HEK293 (cell line): ENCODE results near the gene B3GLCT.

Experiments
- CTCF ChIA-PET: fragments of 350-600 bp; formaldehyde crosslinking; extraction: SDS; loops from one replicate; lab custom pipeline; 2021; ENCODE audit warnings: antibody characterized with exemption; lab: Yijun Ruan, JAX
- POLR2A ChIA-PET: fragments of 300-600 bp; formaldehyde crosslinking; extraction: SDS; loops from one replicate; lab custom pipeline; 2020; ENCODE audit warnings: antibody characterized with exemption, inconsistent platforms; lab: Yijun Ruan, JAX
- H3K27ac ChIP-seq: fragments of 200-500 bp; sonication (Bioruptor generic); 2 replicates; pipeline ENCODE4 v1.5.1; 2014; ENCODE audit warnings: low read depth, low read length, control low read depth, inconsistent platforms; ENCODE audit errors: extremely low read depth
- H3K36me3 ChIP-seq, 2 experiments: fragments of 200-500 bp in 1 of 2; sonication (Bioruptor generic) in 1 of 2; 1 replicate in 1 of 2; 2 replicates in 1 of 2; pipeline ENCODE4 v1.5.1; 2014 to 2017; ENCODE audit warnings: inconsistent platforms in 2 of 2, low read length in 2 of 2; ENCODE audit not compliant: control insufficient read depth in 2 of 2, insufficient read depth in 1 of 2
- H3K4me1 ChIP-seq: fragments of 200-500 bp; sonication (Bioruptor generic); 2 replicates; pipeline ENCODE4 v1.5.1; 2014; ENCODE audit warnings: mild to moderate bottlenecking, low read length, inconsistent platforms; ENCODE audit not compliant: control insufficient read depth, insufficient read depth
- H3K4me3 ChIP-seq: 2 replicates; pipeline ENCODE4 v1.5.1; 2011; ENCODE audit warnings: low read depth, mild to moderate bottlenecking, control low read depth, low read length, moderate library complexity
- H3K9me3 ChIP-seq: fragments of 200-500 bp; sonication (Bioruptor generic); 2 replicates; pipeline ENCODE4 v1.5.1; 2014; ENCODE audit warnings: low read depth, low read length, inconsistent platforms; ENCODE audit not compliant: control insufficient read depth, insufficient read depth
- SALL2 ChIP-seq: fragments of 450-650 bp; formaldehyde crosslinking; IDR thresholded peaks from 2 replicates; pipeline ENCODE4 v1.5.0; 2017; ENCODE audit warnings: missing biosample characterization, mild to moderate bottlenecking, missing genetic modification characterization, borderline replicate concordance
- YY2 ChIP-seq: fragments of 450-650 bp; formaldehyde crosslinking; IDR thresholded peaks from 2 replicates; pipeline ENCODE4 v1.5.1; 2016; ENCODE audit warnings: missing biosample characterization, missing genetic modification characterization
- ZFP3 ChIP-seq: fragments of 450-650 bp; formaldehyde crosslinking; IDR thresholded peaks from 2 replicates; pipeline ENCODE4 v1.5.1; 2016; ENCODE audit warnings: low read depth, missing biosample characterization, missing genetic modification characterization
- ZNF155 ChIP-seq: fragments of 450-650 bp; formaldehyde crosslinking; IDR thresholded peaks from 2 replicates; pipeline ENCODE4 v1.5.1; 2016; ENCODE audit warnings: missing biosample characterization, missing genetic modification characterization
- ZNF19 ChIP-seq: fragments of 450-650 bp; formaldehyde crosslinking; IDR thresholded peaks from 2 replicates; pipeline ENCODE4; 2016; ENCODE audit warnings: missing biosample characterization, missing genetic modification characterization, low read depth
- ZNF292 ChIP-seq: fragments of 450-650 bp; formaldehyde crosslinking; IDR thresholded peaks from 2 replicates; pipeline ENCODE4 v1.5.1; 2016; ENCODE audit warnings: low read depth, missing biosample characterization, missing genetic modification characterization, borderline replicate concordance
- ZNF433 ChIP-seq: fragments of 450-650 bp; formaldehyde crosslinking; IDR thresholded peaks from 2 replicates; pipeline ENCODE4 v1.5.1; 2016; ENCODE audit warnings: missing biosample characterization, missing genetic modification characterization, low read depth
- ZNF501 ChIP-seq: fragments of 450-650 bp; formaldehyde crosslinking; IDR thresholded peaks from 2 replicates; pipeline ENCODE4 v1.5.1; 2016; ENCODE audit warnings: missing biosample characterization, missing genetic modification characterization
- ZNF544 ChIP-seq: fragments of 450-650 bp; formaldehyde crosslinking; IDR thresholded peaks from 2 replicates; pipeline ENCODE4 v1.5.0; 2017; ENCODE audit warnings: missing biosample characterization, missing genetic modification characterization
- ZNF549 ChIP-seq: fragments of 450-650 bp; IDR thresholded peaks from 2 replicates; pipeline ENCODE4 v1.5.1; 2018; ENCODE audit warnings: missing biosample characterization, missing genetic modification characterization, mild to moderate bottlenecking, inconsistent platforms, moderate library complexity
- ZNF600 ChIP-seq: fragments of 450-650 bp; formaldehyde crosslinking; IDR thresholded peaks from 2 replicates; pipeline ENCODE4 v1.5.1; 2016; ENCODE audit warnings: missing biosample characterization, missing genetic modification characterization
- ZNF626 ChIP-seq: fragments of 450-650 bp; sonication (Bioruptor Pico); formaldehyde crosslinking; IDR thresholded peaks from 2 replicates; pipeline ENCODE4 v1.5.1; 2018; ENCODE audit warnings: missing biosample characterization, missing genetic modification characterization, inconsistent platforms
- ZNF677 ChIP-seq: fragments of 450-650 bp; IDR thresholded peaks from 2 replicates; pipeline ENCODE4 v1.5.0; 2018; ENCODE audit warnings: missing biosample characterization, mild to moderate bottlenecking, missing genetic modification characterization, moderate library complexity
- ZNF837 ChIP-seq: fragments of 450-650 bp; formaldehyde crosslinking; IDR thresholded peaks from 2 replicates; pipeline ENCODE4 v1.5.1; 2016; ENCODE audit warnings: missing biosample characterization, missing genetic modification characterization
- TF ChIP-seq, protein P1 (sequence below): fragments of 450-650 bp; formaldehyde crosslinking; IDR thresholded peaks from 2 replicates; pipeline ENCODE4 v1.5.1; 2017; ENCODE audit warnings: missing biosample characterization, missing genetic modification characterization
- TF ChIP-seq, protein P2 (sequence below): fragments of 450-650 bp; formaldehyde crosslinking; IDR thresholded peaks from 2 replicates; pipeline ENCODE4 v1.5.1; 2016; ENCODE audit warnings: missing biosample characterization, missing genetic modification characterization
- TF ChIP-seq, protein P3 (sequence below): fragments of 450-650 bp; formaldehyde crosslinking; IDR thresholded peaks from 2 replicates; pipeline ENCODE4 v1.5.1; 2017; ENCODE audit warnings: missing biosample characterization, missing genetic modification characterization
- TF ChIP-seq, protein P4 (sequence below): fragments of 450-650 bp; formaldehyde crosslinking; optimal IDR thresholded peaks from 2 replicates; pipeline ENCODE3; 2016; ENCODE audit warnings: missing biosample characterization, mild to moderate bottlenecking, missing genetic modification characterization
- TF ChIP-seq, protein P5 (sequence below): fragments of 450-650 bp; formaldehyde crosslinking; IDR thresholded peaks from 2 replicates; pipeline ENCODE4 v1.5.1; 2016; ENCODE audit warnings: missing biosample characterization, missing genetic modification characterization
- TF ChIP-seq, protein P6 (sequence below): fragments of 450-650 bp; formaldehyde crosslinking; IDR thresholded peaks from 2 replicates; pipeline ENCODE4 v1.5.1; 2016; ENCODE audit warnings: missing biosample characterization, missing genetic modification characterization

B3GLCT gene

DNA sequence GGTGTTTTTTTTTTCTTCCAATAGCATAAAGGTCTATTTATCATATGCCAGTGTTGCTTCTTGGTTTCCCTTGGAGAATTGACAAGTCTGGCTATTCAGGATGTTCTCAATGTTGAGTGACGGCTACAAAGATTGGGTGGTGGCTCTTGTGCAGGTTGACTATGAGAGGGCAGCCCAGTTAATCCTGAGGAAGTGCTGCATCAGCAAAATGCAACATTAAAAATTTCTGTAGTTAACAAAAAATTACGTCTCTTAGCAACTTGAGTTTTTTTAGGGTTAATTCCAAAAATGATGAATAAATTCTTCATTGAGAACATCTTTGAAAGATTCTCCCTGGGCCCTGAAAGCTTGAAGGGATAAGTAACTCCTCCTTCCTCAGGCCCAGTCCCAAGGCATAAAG is 147.1 kb downstream of the B3GLCT start:
- no peak for TF ChIP-seq ZNF19 (tag by site-specific recombination)
- ChIA-PET CTCF (interaction anchor here (0.7 kb wide), 2 partner anchors 51 to 390 kb away, joined by 3 read pairs; no protein-coding TSS in a partner anchor), POLR2A (no interaction called here)
- no peaks in the 10 kb centered on the region for H3K4me1 ChIP-seq
- no peak overlapping the region for H3K4me3 ChIP-seq
- no peaks in the 10 kb centered on the region for H3K36me3 ChIP-seq
- H3K27ac ChIP-seq: no peak overlapping the region
- no peaks in the 10 kb centered on the region for H3K9me3 ChIP-seq

DNA sequence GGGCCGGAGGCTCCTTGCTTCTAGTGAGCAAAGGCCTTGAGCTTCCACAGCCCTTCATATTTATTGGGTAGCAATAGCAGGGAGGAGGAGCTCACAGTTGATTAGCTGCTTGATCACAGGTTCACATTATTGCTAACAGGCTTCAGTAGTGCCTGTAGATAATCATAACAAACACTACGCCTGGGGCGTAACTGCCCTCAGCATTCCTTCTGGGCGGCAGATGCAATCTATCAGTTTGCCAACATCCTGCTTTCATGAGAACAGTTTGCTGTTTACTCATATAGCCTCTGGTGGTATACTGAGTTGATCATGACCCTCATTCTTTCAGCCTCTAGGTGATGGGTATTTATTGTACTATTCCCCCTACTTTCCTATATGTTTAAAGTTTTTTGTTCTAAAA is 149.4 kb downstream of the B3GLCT start:
- H3K36me3 ChIP-seq: no peaks in the 10 kb centered on the region
- ChIA-PET CTCF (no interaction called here), POLR2A (no interaction called here)
- no peak overlapping the region for H3K4me3 ChIP-seq
- TF ChIP-seq ZFP3 (tag by site-specific recombination) (no peak), SALL2 (tag by site-specific recombination) (no peak)
- TF ChIP-seq, protein P1, sequence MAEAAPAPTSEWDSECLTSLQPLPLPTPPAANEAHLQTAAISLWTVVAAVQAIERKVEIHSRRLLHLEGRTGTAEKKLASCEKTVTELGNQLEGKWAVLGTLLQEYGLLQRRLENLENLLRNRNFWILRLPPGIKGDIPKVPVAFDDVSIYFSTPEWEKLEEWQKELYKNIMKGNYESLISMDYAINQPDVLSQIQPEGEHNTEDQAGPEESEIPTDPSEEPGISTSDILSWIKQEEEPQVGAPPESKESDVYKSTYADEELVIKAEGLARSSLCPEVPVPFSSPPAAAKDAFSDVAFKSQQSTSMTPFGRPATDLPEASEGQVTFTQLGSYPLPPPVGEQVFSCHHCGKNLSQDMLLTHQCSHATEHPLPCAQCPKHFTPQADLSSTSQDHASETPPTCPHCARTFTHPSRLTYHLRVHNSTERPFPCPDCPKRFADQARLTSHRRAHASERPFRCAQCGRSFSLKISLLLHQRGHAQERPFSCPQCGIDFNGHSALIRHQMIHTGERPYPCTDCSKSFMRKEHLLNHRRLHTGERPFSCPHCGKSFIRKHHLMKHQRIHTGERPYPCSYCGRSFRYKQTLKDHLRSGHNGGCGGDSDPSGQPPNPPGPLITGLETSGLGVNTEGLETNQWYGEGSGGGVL (tag by site-specific recombination): no peak
- TF ChIP-seq, all 188 proteins: peak for 0
- Histone ChIP-seq H3K9me3 (no peaks in the 10 kb centered on the region), H3K4me1 (no peaks in the 10 kb centered on the region), H3K27ac (no peak overlapping the region)

DNA sequence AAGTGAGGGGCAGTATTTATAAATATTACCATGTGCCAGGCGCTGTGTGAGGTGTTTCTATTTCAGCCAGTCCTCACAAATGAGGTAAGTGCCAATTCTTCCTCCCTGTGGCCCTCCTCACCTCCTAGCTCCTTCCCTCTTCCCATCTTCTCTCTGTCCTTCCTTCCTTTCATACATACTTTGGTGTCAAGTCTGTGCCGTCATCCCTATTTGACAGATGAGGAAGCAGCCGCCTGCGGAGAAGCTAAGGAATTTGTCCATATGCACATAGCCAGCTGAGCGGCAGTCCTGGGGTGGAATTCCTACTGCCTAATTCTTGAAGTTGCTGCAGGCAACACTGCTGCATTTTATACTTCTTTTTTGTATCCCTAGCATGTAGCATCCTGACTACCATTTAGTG is 150.8 kb downstream of the B3GLCT start:
- no peak for TF ChIP-seq YY2 (tag by site-specific recombination)
- TF ChIP-seq, protein P2, sequence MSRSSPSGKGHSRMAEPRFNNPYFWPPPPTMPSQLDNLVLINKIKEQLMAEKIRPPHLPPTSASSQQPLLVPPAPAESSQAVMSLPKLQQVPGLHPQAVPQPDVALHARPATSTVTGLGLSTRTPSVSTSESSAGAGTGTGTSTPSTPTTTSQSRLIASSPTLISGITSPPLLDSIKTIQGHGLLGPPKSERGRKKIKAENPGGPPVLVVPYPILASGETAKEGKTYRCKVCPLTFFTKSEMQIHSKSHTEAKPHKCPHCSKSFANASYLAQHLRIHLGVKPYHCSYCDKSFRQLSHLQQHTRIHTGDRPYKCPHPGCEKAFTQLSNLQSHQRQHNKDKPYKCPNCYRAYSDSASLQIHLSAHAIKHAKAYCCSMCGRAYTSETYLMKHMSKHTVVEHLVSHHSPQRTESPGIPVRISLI (tag by site-specific recombination): no peak
- no peak for TF ChIP-seq ZNF544 (tag by site-specific recombination)
- TF ChIP-seq ZNF433 (tag by site-specific recombination): no peak
- TF ChIP-seq, protein P3, sequence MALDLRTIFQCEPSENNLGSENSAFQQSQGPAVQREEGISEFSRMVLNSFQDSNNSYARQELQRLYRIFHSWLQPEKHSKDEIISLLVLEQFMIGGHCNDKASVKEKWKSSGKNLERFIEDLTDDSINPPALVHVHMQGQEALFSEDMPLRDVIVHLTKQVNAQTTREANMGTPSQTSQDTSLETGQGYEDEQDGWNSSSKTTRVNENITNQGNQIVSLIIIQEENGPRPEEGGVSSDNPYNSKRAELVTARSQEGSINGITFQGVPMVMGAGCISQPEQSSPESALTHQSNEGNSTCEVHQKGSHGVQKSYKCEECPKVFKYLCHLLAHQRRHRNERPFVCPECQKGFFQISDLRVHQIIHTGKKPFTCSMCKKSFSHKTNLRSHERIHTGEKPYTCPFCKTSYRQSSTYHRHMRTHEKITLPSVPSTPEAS: no peak
- no peak for TF ChIP-seq ZNF677 (tag by site-specific recombination)
- no peak for TF ChIP-seq ZNF626 (tag by site-specific recombination)
- no peak for TF ChIP-seq ZNF155 (tag by site-specific recombination)
- no peak for TF ChIP-seq ZNF600 (tag by site-specific recombination)
- TF ChIP-seq ZNF837 (tag by site-specific recombination): no peak
- TF ChIP-seq, protein P4, sequence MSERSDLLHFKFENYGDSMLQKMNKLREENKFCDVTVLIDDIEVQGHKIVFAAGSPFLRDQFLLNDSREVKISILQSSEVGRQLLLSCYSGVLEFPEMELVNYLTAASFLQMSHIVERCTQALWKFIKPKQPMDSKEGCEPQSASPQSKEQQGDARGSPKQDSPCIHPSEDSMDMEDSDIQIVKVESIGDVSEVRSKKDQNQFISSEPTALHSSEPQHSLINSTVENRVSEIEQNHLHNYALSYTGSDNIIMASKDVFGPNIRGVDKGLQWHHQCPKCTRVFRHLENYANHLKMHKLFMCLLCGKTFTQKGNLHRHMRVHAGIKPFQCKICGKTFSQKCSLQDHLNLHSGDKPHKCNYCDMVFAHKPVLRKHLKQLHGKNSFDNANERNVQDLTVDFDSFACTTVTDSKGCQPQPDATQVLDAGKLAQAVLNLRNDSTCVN (tag by site-specific recombination): no peak
- no peak for TF ChIP-seq ZNF501 (tag by site-specific recombination)
- no peak for TF ChIP-seq ZNF292 (tag by site-specific recombination)
- TF ChIP-seq, protein P5, sequence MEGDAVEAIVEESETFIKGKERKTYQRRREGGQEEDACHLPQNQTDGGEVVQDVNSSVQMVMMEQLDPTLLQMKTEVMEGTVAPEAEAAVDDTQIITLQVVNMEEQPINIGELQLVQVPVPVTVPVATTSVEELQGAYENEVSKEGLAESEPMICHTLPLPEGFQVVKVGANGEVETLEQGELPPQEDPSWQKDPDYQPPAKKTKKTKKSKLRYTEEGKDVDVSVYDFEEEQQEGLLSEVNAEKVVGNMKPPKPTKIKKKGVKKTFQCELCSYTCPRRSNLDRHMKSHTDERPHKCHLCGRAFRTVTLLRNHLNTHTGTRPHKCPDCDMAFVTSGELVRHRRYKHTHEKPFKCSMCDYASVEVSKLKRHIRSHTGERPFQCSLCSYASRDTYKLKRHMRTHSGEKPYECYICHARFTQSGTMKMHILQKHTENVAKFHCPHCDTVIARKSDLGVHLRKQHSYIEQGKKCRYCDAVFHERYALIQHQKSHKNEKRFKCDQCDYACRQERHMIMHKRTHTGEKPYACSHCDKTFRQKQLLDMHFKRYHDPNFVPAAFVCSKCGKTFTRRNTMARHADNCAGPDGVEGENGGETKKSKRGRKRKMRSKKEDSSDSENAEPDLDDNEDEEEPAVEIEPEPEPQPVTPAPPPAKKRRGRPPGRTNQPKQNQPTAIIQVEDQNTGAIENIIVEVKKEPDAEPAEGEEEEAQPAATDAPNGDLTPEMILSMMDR: no peak
- TF ChIP-seq ZNF549 (tag by site-specific recombination): no peak
- TF ChIP-seq, protein P6, sequence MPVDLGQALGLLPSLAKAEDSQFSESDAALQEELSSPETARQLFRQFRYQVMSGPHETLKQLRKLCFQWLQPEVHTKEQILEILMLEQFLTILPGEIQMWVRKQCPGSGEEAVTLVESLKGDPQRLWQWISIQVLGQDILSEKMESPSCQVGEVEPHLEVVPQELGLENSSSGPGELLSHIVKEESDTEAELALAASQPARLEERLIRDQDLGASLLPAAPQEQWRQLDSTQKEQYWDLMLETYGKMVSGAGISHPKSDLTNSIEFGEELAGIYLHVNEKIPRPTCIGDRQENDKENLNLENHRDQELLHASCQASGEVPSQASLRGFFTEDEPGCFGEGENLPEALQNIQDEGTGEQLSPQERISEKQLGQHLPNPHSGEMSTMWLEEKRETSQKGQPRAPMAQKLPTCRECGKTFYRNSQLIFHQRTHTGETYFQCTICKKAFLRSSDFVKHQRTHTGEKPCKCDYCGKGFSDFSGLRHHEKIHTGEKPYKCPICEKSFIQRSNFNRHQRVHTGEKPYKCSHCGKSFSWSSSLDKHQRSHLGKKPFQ (tag by site-specific recombination): no peak
- POLR2A ChIA-PET: no interaction called here
- no peak overlapping the region for H3K27ac ChIP-seq
- H3K4me3 ChIP-seq: no peak overlapping the region
- no peaks in the 10 kb centered on the region for H3K36me3 ChIP-seq
- no peaks in the 10 kb centered on the region for H3K4me1 ChIP-seq
- no peaks in the 10 kb centered on the region for H3K9me3 ChIP-seq
- CTCF ChIA-PET: no interaction called here
